Epithelial cell of esophagus (primary cell): ENCODE results near the gene GPC6.

Source experiments
- DNase-seq: peaks from one replicate; pipeline ENCODE4 v3.0.0; 2010; ENCODE audit warnings: low read depth
- H3K4me3 ChIP-seq: 2 replicates; pipeline ENCODE4 v1.5.1; 2011; ENCODE audit warnings: mild to moderate bottlenecking, low read length, control low read depth
- TF ChIP-seq, protein P1 (sequence below): IDR thresholded peaks from 2 replicates; pipeline ENCODE4 v1.5.1; 2011; ENCODE audit warnings: low read depth, mild to moderate bottlenecking, low read length, control low read depth, inconsistent platforms; ENCODE audit not compliant: insufficient read depth; ENCODE audit errors: missing control alignments

The GPC6 gene

GRCh38 chr13:94129490-94129894 lies 902.9 kb downstream of the GPC6 start:
- no peak overlapping the region for H3K4me3 ChIP-seq
- TF ChIP-seq, protein P1, sequence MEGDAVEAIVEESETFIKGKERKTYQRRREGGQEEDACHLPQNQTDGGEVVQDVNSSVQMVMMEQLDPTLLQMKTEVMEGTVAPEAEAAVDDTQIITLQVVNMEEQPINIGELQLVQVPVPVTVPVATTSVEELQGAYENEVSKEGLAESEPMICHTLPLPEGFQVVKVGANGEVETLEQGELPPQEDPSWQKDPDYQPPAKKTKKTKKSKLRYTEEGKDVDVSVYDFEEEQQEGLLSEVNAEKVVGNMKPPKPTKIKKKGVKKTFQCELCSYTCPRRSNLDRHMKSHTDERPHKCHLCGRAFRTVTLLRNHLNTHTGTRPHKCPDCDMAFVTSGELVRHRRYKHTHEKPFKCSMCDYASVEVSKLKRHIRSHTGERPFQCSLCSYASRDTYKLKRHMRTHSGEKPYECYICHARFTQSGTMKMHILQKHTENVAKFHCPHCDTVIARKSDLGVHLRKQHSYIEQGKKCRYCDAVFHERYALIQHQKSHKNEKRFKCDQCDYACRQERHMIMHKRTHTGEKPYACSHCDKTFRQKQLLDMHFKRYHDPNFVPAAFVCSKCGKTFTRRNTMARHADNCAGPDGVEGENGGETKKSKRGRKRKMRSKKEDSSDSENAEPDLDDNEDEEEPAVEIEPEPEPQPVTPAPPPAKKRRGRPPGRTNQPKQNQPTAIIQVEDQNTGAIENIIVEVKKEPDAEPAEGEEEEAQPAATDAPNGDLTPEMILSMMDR: no peak
- DNase-seq: no peak

- no peak overlapping the region for H3K4me3 ChIP-seq
- no peak for DNase-seq
- TF ChIP-seq, protein P1: no peak
These were observed 912.2 kb downstream of the GPC6 start for GRCh38 chr13:94138831-94139230.

DNA sequence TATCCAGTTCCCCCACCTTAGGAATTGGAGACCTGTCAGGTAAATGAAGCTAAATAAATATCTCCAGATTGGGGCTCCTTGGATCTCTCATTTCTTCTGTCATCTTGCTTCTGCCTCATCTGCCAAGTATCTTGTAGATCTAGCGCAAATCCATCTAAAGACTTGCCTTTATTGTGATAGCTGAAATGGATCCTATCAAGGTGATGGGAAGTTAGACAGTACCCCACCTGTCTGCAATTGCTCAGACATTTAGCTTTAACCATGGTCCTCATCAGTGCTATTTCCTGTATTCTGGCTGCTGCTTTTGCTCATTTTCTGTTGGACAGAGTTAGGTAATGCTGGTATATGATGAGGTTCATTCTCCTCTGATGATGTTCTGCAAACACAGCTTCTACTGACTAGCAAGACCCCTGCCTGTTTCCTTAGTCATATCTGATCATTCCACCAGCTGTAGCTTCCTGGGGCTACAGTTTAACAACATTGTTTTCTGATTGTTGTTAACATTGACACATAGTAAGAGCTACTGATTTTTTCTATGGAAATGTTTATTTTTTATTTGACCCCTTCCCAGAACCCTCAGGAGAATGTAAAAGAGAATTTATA lies 912.9 kb downstream of the GPC6 start:
- DNase-seq: no peak
- TF ChIP-seq, protein P1: no peak
- no peak overlapping the region for H3K4me3 ChIP-seq

- TF ChIP-seq, protein P1: no peak
- H3K4me3 ChIP-seq: no peak overlapping the region
- DNase-seq: no peak
These were observed 913.4 kb downstream of the GPC6 start for GRCh38 chr13:94140027-94140426.

DNA sequence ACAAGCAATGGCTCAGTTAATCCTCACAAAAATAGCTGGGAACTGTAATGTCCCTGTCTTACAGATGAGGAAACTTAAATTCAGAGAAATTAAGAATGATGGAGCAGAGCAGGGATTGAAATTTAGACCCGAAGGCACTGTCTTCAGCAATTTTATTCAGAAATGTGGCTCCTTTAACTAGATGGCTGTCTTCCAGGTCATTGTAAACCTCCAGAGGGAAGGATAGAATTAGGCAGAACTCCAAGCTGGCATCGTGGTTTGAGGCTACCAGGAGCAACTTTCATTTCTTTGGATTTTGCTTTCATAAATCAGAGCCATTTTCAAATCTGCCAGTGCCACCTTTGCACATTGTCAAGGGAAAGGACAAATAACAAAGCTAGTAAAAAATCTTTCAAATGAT lies 913.9 kb downstream of the GPC6 start:
- TF ChIP-seq, protein P1: no peak
- no peak for DNase-seq
- no peak overlapping the region for H3K4me3 ChIP-seq

- DNase-seq: no peak
- H3K4me3 ChIP-seq: no peak overlapping the region
- TF ChIP-seq, protein P1: no peak
These were observed 917.2 kb downstream of the GPC6 start for GRCh38 chr13:94143624-94144350.

DNA sequence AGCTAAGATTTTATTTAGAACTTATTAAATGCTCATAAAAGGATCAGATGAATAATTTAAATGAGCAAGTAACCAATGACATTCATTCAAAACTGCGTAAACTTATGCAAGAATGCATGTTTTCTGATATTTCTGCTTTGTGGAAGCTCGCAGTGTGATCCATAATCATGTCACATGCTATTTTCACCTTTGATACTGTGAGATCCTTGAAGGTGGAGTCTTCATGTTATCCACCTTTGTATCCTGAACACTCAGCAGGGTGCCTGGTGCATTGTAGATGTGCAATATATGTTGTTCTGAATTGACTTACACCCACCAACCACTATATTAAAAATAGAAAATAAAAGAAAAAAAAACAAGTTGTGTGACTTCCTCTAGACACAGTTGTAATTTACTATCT lies 919.4 kb downstream of the GPC6 start:
- no peak overlapping the region for H3K4me3 ChIP-seq
- no peak for DNase-seq
- TF ChIP-seq, protein P1: no peak
